GM23338 (cell line): ENCODE measurements around the gene MOB3B. TPM values are rescaled to one million over a fixed set of nuclear protein-coding genes. Genes with fewer than 3 reads are reported as not detected.

ENCODE experiments used
- ATAC-seq: fragments of 200-7000 bp; cut with Tn5 transposase; 3 replicates; pipeline ENCODE4 v1.9.1; 2020
- DNase-seq: peaks from one replicate; pipeline ENCODE4 v3.0.0-alpha.2; 2015; ENCODE audit warnings: low spot score
- H2AFZ ChIP-seq: fragments of 200-600 bp; sonication (generic); 2 replicates; pipeline ENCODE4 v1.8.0; 2016; ENCODE audit warnings: antibody characterized with exemption, mild to moderate bottlenecking, moderate library complexity
- H3F3A ChIP-seq: fragments of 200-600 bp; sonication (generic); replicated peaks from 2 replicates; pipeline ENCODE4 v1.8.0; 2017; ENCODE audit warnings: antibody characterized with exemption, mixed run types, low read depth
- H3K27ac ChIP-seq: fragments of 200-600 bp; sonication (generic); 2 replicates; pipeline ENCODE4 v1.6.1; 2016; ENCODE audit warnings: low read depth
- H3K27me3 ChIP-seq: fragments of 200-600 bp; sonication (generic); 2 replicates; pipeline ENCODE4 v1.8.0; 2016; ENCODE audit warnings: mild to moderate bottlenecking, mixed run types, moderate library complexity; ENCODE audit not compliant: insufficient read depth
- H3K36me3 ChIP-seq: fragments of 200-600 bp; sonication (generic); 2 replicates; pipeline ENCODE4 v1.8.0; 2016; ENCODE audit warnings: mild to moderate bottlenecking; ENCODE audit not compliant: insufficient read depth
- H3K4me1 ChIP-seq: fragments of 200-600 bp; sonication (generic); 2 replicates; pipeline ENCODE4 v1.8.0; 2016; ENCODE audit warnings: mild to moderate bottlenecking, moderate library complexity; ENCODE audit not compliant: insufficient read depth
- H3K4me2 ChIP-seq: fragments of 200-600 bp; sonication (generic); 2 replicates; pipeline ENCODE4 v1.7.1; 2017; ENCODE audit warnings: mixed run types
- H3K4me3 ChIP-seq: fragments of 200-600 bp; sonication (generic); 2 replicates; pipeline ENCODE4 v1.6.1; 2016; ENCODE audit warnings: mixed run types
- H3K79me2 ChIP-seq: fragments of 200-600 bp; sonication (generic); replicated peaks from 2 replicates; pipeline ENCODE4 v1.8.0; 2017; ENCODE audit warnings: mild to moderate bottlenecking; ENCODE audit not compliant: insufficient read depth
- H3K9me2 ChIP-seq: fragments of 200-600 bp; sonication (generic); 2 replicates; pipeline ENCODE4 v1.8.0; 2017; ENCODE audit not compliant: insufficient read depth
- H4K20me1 ChIP-seq: fragments of 200-600 bp; sonication (generic); replicated peaks from 2 replicates; pipeline ENCODE4 v1.8.0; 2017; ENCODE audit warnings: mild to moderate bottlenecking; ENCODE audit not compliant: insufficient read depth
- H3K27ac Mint-ChIP-seq: 2 replicates; pipeline ENCODE4 v1.8.0; 2020; ENCODE audit warnings: inconsistent platforms, mild to moderate bottlenecking, moderate library complexity, mixed read lengths
- H3K27me3 Mint-ChIP-seq: 3 replicates; pipeline ENCODE4 v1.8.0; 2022; ENCODE audit warnings: low read depth, mild to moderate bottlenecking, moderate library complexity, mixed read lengths, inconsistent platforms; ENCODE audit not compliant: insufficient read depth, poor library complexity
- H3K36me3 Mint-ChIP-seq: 3 replicates; pipeline ENCODE4 v1.8.0; 2021; ENCODE audit warnings: low read depth, mild to moderate bottlenecking, inconsistent platforms, moderate library complexity, mixed read lengths
- H3K4me1 Mint-ChIP-seq: 3 replicates; pipeline ENCODE4 v1.8.0; 2020; ENCODE audit warnings: mild to moderate bottlenecking, inconsistent platforms, mixed read lengths
- H3K4me3 Mint-ChIP-seq: 3 replicates; pipeline ENCODE4 v1.8.0; 2021; ENCODE audit warnings: moderate library complexity, mild to moderate bottlenecking, inconsistent platforms, mixed read lengths
- H3K9me3 Mint-ChIP-seq: 3 replicates; pipeline ENCODE4 v1.8.0; 2020; ENCODE audit warnings: moderate library complexity, mild to moderate bottlenecking, inconsistent platforms, mixed read lengths
- CTCF ChIP-seq, 2 experiments: fragments of 200-600 bp in 1 of 2; sonication (generic) in 1 of 2; conservative IDR thresholded peaks; 2 replicates each; pipeline versions ENCODE4 v1.5.1 to v1.6.1; 2016 to 2017; ENCODE audit warnings: antibody characterized with exemption in 2 of 2, low read depth in 2 of 2, mild to moderate bottlenecking in 2 of 2, moderate library complexity in 1 of 2
- ZNF331 ChIP-seq: fragments of 250-450 bp; sonication (Bioruptor Pico); IDR thresholded peaks from 2 replicates; pipeline ENCODE4 v1.5.0; 2020; ENCODE audit warnings: low read depth, mild to moderate bottlenecking, moderate library complexity
- ZNF462 ChIP-seq: fragments of 250-450 bp; sonication (Bioruptor Pico); IDR thresholded peaks from 2 replicates; pipeline ENCODE4 v1.5.0; 2020; ENCODE audit warnings: mild to moderate bottlenecking, moderate library complexity
- polyA plus RNA-seq: library from polyadenylated mRNA; unstranded; fragments of >200 nt; fragmentation: Nextera tagmentation; extraction: Ambion mirVana; gene quantifications from 2 replicates; pipeline ENCODE4 v1.2.1, GENCODE V29; 2016
- total RNA-seq: library from RNA; depleted of rRNA; stranded (reverse); fragments of >200 nt; shearing (Covaris generic); gene quantifications from 2 replicates; pipeline ENCODE4 v1.2.3, GENCODE V29; 2014

MOB3B gene
- total and polyA plus RNA-seq, 2 experiments from 2014 or later = 7.6 to 12.1 TPM

- TF ChIP-seq ZNF462 (CRISPR knock-in tag) = no peak
These were observed 167.0 kb downstream of the MOB3B start (continued) for GRCh38 chr9:27362447-27363210.

GRCh38 chr9:27361492-27361891 is 168.1 kb downstream of the MOB3B start:
- ATAC-seq (no peak), DNase-seq (no peak)
- TF ChIP-seq ZNF331 (CRISPR knock-in tag) = no peak
- no peak for TF ChIP-seq CTCF (conservative IDR thresholded peaks at IDR 0.05; ENCODE audit: low read depth in 2 of 2)
- H3K4me1 Mint-ChIP-seq = peaks cover 37% of the 10 kb centered on the region
- H3K27me3 Mint-ChIP-seq = peaks cover 7% of the 10 kb centered on the region
- H3K36me3 Mint-ChIP-seq = peaks cover 17% of the 10 kb centered on the region; the same call in 2 of the 3 replicates
- no peaks in the 10 kb centered on the region for H3K36me3 ChIP-seq
- H3F3A ChIP-seq = no peaks in the 10 kb centered on the region
- no peaks in the 10 kb centered on the region for H3K27me3 ChIP-seq
- no peak overlapping the region for H3K27ac Mint-ChIP-seq
- no peak overlapping the region for H3K4me3 ChIP-seq
- H2AFZ ChIP-seq = no peak overlapping the region
- H3K9me2 ChIP-seq = no peaks in the 10 kb centered on the region
- no peak overlapping the region for H3K4me3 Mint-ChIP-seq
- H3K79me2 ChIP-seq = no peaks in the 10 kb centered on the region
- no peaks in the 10 kb centered on the region for H4K20me1 ChIP-seq
- H3K9me3 Mint-ChIP-seq = no peaks in the 10 kb centered on the region
- no peak overlapping the region for H3K4me2 ChIP-seq
- peaks cover 14% of the 10 kb centered on the region for H3K4me1 ChIP-seq
- no peak overlapping the region for H3K27ac ChIP-seq
